ENCODE results near the gene USP16. TPM values are rescaled to one million over a fixed set of nuclear protein-coding genes. Genes with fewer than 3 reads are reported as not detected.

The USP16 gene
- total and polyA plus RNA-seq, 2 donors (not counting 1 experiment from before 2014, with no cell fraction given), result 13.1 to 54.7 TPM

DNA sequence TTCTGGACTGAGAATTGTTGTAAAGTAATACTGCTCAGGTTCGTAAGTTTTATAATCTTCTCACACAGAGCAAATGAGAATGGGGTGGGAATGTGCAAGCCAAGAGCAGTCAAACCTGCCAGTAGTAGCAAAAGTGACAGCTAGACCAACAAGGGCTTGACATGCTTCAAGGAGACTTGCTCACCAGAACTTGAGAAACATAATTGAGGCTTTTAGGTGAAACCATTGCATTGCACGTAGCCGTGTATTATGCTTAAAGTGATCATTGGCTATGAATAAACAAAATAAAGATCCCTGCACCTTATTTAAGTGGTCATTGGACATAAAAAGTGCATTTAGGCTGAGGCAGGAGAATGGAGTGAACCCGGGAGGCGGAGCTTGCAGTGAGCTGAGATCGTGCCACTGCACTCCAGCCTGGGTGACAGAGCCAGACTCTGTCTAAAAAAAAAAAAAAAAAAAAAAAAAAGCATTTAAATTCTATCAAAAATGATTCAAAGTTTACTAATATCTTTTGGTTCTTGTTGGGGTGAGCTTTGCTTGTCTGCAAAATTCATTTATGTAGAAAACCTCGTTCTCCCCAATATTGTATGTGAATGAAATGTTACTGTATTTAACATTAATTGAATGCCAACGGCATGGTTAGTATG, 60.8 kb downstream of the USP16 start:
- no peak for TF ChIP-seq EZH2 (IDR thresholded peaks at IDR 0.05; ENCODE audit: borderline replicate concordance, insufficient read depth, low read depth, low read length, poor library complexity, severe bottlenecking)
- TF ChIP-seq, protein P1, sequence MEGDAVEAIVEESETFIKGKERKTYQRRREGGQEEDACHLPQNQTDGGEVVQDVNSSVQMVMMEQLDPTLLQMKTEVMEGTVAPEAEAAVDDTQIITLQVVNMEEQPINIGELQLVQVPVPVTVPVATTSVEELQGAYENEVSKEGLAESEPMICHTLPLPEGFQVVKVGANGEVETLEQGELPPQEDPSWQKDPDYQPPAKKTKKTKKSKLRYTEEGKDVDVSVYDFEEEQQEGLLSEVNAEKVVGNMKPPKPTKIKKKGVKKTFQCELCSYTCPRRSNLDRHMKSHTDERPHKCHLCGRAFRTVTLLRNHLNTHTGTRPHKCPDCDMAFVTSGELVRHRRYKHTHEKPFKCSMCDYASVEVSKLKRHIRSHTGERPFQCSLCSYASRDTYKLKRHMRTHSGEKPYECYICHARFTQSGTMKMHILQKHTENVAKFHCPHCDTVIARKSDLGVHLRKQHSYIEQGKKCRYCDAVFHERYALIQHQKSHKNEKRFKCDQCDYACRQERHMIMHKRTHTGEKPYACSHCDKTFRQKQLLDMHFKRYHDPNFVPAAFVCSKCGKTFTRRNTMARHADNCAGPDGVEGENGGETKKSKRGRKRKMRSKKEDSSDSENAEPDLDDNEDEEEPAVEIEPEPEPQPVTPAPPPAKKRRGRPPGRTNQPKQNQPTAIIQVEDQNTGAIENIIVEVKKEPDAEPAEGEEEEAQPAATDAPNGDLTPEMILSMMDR (IDR thresholded peaks at IDR 0.05), result no peak
- H3K9me3 ChIP-seq (ENCODE audit: control extremely low read depth in 1 of 3, control insufficient read depth in 2 of 3, insufficient read depth in 1 of 3, low read length in 2 of 3), result no peaks in the 10 kb centered on the region
- no peaks in the 10 kb centered on the region for H3K9me3 Mint-ChIP-seq (ENCODE audit: insufficient read depth)
- no peak overlapping the region for H3K4me3 Mint-ChIP-seq
- no peak overlapping the region for H3K9ac ChIP-seq (ENCODE audit: low read length)
- H3K27ac ChIP-seq (ENCODE audit: low read length in 2 of 2), result no peak overlapping the region
- no peak overlapping the region for H3K4me3 ChIP-seq (ENCODE audit: control extremely low read depth in 1 of 5, extremely low read depth in 1 of 5, insufficient read depth in 1 of 5, low read depth in 2 of 5, low read length in 4 of 5)
- DNase-seq, result no peak
- no peak overlapping the region for H3K4me2 ChIP-seq (replicated peaks; ENCODE audit: low read depth, low read length, poor library complexity, severe bottlenecking)
- 100% methylated on average over 2 of the region's 8 CpGs for WGBS (ENCODE audit: insufficient coverage)
- H3K4me1 ChIP-seq (ENCODE audit: control insufficient read depth in 2 of 2, insufficient read depth in 2 of 2, low read length in 2 of 2), result peaks cover 5 to 6% of the 10 kb centered on the region in 2 donors
- H3K4me1 Mint-ChIP-seq, result peaks cover 8% of the 10 kb centered on the region
- ChIA-PET CTCF (interaction anchor here (0.7 to 15.8 kb wide), 3 partner anchors 262 to 290 kb away, joined by 3 to 310 read pairs (median 3); no protein-coding TSS in a partner anchor), POLR2A (interaction anchor here (0.6 kb wide), 1 partner anchor 12 kb away, joined by 3 read pairs; the partner anchor contains the start of gene CCT8)
- no peak overlapping the region for H2AFZ ChIP-seq (ENCODE audit: insufficient read depth, low read depth, low read length, poor library complexity, severe bottlenecking)
- H3K36me3 ChIP-seq (replicated peaks in 1 of 2; ENCODE audit: control extremely low read depth in 1 of 2, control insufficient read depth in 1 of 2, extremely low read depth in 1 of 2, insufficient read depth in 2 of 2, low read length in 1 of 2), result no peaks in the 10 kb centered on the region
- no peaks in the 10 kb centered on the region for H3K27me3 ChIP-seq (replicated peaks in 1 of 4; ENCODE audit: control extremely low read depth in 1 of 4, control insufficient read depth in 3 of 4, insufficient read depth in 4 of 4, low read length in 3 of 4)
- no peaks in the 10 kb centered on the region for H4K20me1 ChIP-seq (ENCODE audit: control insufficient read depth, insufficient read depth, low read length, poor library complexity, severe bottlenecking)
- no peak for ATAC-seq (ENCODE audit: low read depth)
- no peaks in the 10 kb centered on the region for H3K27me3 Mint-ChIP-seq
- H3K79me2 ChIP-seq (ENCODE audit: control insufficient read depth, insufficient read depth, low read length), result peaks cover 35% of the 10 kb centered on the region
- intact Hi-C loops (cut with micrococcal nuclease), result no loop called here
- no peak overlapping the region for H3K27ac Mint-ChIP-seq

DNA sequence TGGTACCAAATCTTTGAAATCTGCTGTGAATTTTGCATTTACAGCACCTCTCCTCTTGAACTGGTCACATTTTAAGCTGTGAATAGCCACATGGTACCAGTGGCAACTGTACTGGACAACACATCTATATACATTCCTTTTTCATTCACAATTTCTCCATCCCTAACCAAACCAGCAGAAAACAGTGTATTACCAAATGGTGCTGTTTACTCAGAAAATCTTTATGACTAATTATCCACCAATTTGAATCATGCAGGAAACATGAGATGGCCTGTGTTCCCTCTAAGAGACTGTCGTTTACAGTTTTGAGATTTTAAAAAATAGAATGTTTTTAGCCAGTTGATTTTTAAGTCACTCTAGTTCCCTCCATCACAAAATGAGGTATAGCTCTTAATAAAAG, 66.6 kb downstream of the USP16 start:
- Mint-ChIP-seq H3K4me1 (peaks cover 3% of the 10 kb centered on the region), H3K4me3 (no peak overlapping the region), H3K27ac (no peak overlapping the region), H3K9me3 (ENCODE audit: insufficient read depth) (no peaks in the 10 kb centered on the region), H3K27me3 (no peaks in the 10 kb centered on the region)
- Histone ChIP-seq H3K4me3 (ENCODE audit: control extremely low read depth in 1 of 5, extremely low read depth in 1 of 5, insufficient read depth in 1 of 5, low read depth in 2 of 5, low read length in 4 of 5) (no peak overlapping the region), H3K4me1 (ENCODE audit: control insufficient read depth in 2 of 2, insufficient read depth in 2 of 2, low read length in 2 of 2) (no peaks in the 10 kb centered on the region), H3K9ac (ENCODE audit: low read length) (no peak overlapping the region), H3K4me2 (replicated peaks; ENCODE audit: low read depth, low read length, poor library complexity, severe bottlenecking) (no peak overlapping the region), H3K36me3 (replicated peaks in 1 of 2; ENCODE audit: control extremely low read depth in 1 of 2, control insufficient read depth in 1 of 2, extremely low read depth in 1 of 2, insufficient read depth in 2 of 2, low read length in 1 of 2) (peaks cover 0 to 10% of the 10 kb centered on the region in 2 experiments), H3K79me2 (ENCODE audit: control insufficient read depth, insufficient read depth, low read length) (peaks cover 11% of the 10 kb centered on the region), H3K27me3 (replicated peaks in 1 of 4; ENCODE audit: control extremely low read depth in 1 of 4, control insufficient read depth in 3 of 4, insufficient read depth in 4 of 4, low read length in 3 of 4) (no peaks in the 10 kb centered on the region), H4K20me1 (ENCODE audit: control insufficient read depth, insufficient read depth, low read length, poor library complexity, severe bottlenecking) (no peaks in the 10 kb centered on the region), H3K27ac (ENCODE audit: low read length in 2 of 2) (no peak overlapping the region), H3K9me3 (ENCODE audit: control extremely low read depth in 1 of 3, control insufficient read depth in 2 of 3, insufficient read depth in 1 of 3, low read length in 2 of 3) (no peaks in the 10 kb centered on the region), H2AFZ (ENCODE audit: insufficient read depth, low read depth, low read length, poor library complexity, severe bottlenecking) (no peak overlapping the region)
- DNase-seq (no peak), ATAC-seq (ENCODE audit: low read depth) (no peak)
- ChIA-PET POLR2A (interaction anchor here (1.2 kb wide), 1 partner anchor 281 kb away, joined by 3 read pairs; no protein-coding TSS in a partner anchor), CTCF (interaction anchor here (1.2 to 15.8 kb wide), 11 partner anchors 14 to 757 kb away, joined by 3 to 310 read pairs (median 5); partner anchors contain the start of gene BACH1)
- TF ChIP-seq, protein P1 (IDR thresholded peaks at IDR 0.05), result no peak
- TF ChIP-seq EZH2 (IDR thresholded peaks at IDR 0.05; ENCODE audit: borderline replicate concordance, insufficient read depth, low read depth, low read length, poor library complexity, severe bottlenecking), result no peak
- no CpG with 5 or more reads among the region's 1 CpG for WGBS (ENCODE audit: insufficient coverage)
- intact Hi-C loops (cut with micrococcal nuclease), result loop anchor here (2.0 to 5.0 kb wide), 2 partner anchors 74 to 201 kb away; no protein-coding TSS in a partner anchor
